Parathyroid adenoma (tissue), 2 donors: ENCODE results near the gene RAD50.

Experiments used
- H2AFZ ChIP-seq: fragments of 300-600 bp; sonication (generic); one replicate; pipeline ENCODE4 v1.7.0; 2017; ENCODE audit warnings: antibody characterized with exemption, mild to moderate bottlenecking
- H3K27ac ChIP-seq: fragments of 300-600 bp; sonication (generic); one replicate; pipeline ENCODE4 v1.7.0; 2017
- H3K27me3 ChIP-seq: fragments of 300-600 bp; sonication (generic); one replicate; pipeline ENCODE4 v1.7.0; 2017; ENCODE audit warnings: low read length; ENCODE audit not compliant: control insufficient read depth, insufficient read depth
- H3K36me3 ChIP-seq: fragments of 300-600 bp; sonication (generic); one replicate; pipeline ENCODE4 v1.7.0; 2017; ENCODE audit warnings: low read length; ENCODE audit not compliant: control insufficient read depth, insufficient read depth
- H3K4me1 ChIP-seq: fragments of 300-600 bp; sonication (generic); one replicate; pipeline ENCODE4 v1.7.0; 2017; ENCODE audit warnings: control low read depth
- H3K4me2 ChIP-seq: fragments of 300-600 bp; sonication (generic); one replicate; pipeline ENCODE4 v1.7.0; 2017; ENCODE audit warnings: low read length
- H3K4me3 ChIP-seq: fragments of 300-600 bp; sonication (generic); one replicate; pipeline ENCODE4 v1.7.0; 2017; ENCODE audit warnings: low read depth, low read length
- H3K79me2 ChIP-seq: fragments of 300-600 bp; sonication (generic); one replicate; pipeline ENCODE4 v1.7.0; 2017; ENCODE audit warnings: control low read depth
- H3K9ac ChIP-seq: fragments of 300-600 bp; sonication (generic); one replicate; pipeline ENCODE4 v1.7.0; 2017; ENCODE audit warnings: mild to moderate bottlenecking
- H3K9me3 ChIP-seq: fragments of 300-600 bp; sonication (generic); one replicate; pipeline ENCODE4 v1.7.0; 2017; ENCODE audit warnings: low read length; ENCODE audit not compliant: control insufficient read depth
- TF ChIP-seq, protein P1 (sequence below): fragments of 300-600 bp; sonication (generic); IDR thresholded peaks from one replicate; pipeline ENCODE4 v1.7.0; 2017; ENCODE audit warnings: antibody characterized with exemption, mild to moderate bottlenecking
- donor health status: primary hyperparathyroidism.

The RAD50 gene

DNA sequence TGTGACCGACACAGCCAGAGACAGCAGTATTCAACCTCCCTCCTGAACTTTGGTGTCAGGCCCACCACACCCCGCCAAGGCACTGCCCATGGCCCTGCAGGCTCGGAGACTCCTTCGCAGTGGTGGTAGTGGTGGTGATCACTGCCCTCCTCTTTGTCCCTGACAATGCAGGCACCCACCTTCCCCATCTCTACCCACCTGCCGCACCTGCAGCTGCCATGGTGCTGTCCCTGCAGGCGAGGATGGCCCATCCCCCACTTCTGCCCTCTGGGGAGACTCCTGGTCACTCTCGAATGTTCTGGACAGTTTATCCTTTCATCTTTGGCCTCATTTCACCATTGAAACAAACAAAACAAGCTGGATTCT is 112.7 kb downstream of the RAD50 start:
- no peak overlapping the region for H3K4me2 ChIP-seq
- H3K79me2 ChIP-seq: no peaks in the 10 kb centered on the region
- no peak overlapping the region for H3K27ac ChIP-seq
- H3K9me3 ChIP-seq: no peaks in the 10 kb centered on the region
- no peak overlapping the region for H3K4me3 ChIP-seq
- no peaks in the 10 kb centered on the region for H3K27me3 ChIP-seq
- H2AFZ ChIP-seq: no peak overlapping the region
- H3K9ac ChIP-seq: no peak overlapping the region
- TF ChIP-seq, protein P1, sequence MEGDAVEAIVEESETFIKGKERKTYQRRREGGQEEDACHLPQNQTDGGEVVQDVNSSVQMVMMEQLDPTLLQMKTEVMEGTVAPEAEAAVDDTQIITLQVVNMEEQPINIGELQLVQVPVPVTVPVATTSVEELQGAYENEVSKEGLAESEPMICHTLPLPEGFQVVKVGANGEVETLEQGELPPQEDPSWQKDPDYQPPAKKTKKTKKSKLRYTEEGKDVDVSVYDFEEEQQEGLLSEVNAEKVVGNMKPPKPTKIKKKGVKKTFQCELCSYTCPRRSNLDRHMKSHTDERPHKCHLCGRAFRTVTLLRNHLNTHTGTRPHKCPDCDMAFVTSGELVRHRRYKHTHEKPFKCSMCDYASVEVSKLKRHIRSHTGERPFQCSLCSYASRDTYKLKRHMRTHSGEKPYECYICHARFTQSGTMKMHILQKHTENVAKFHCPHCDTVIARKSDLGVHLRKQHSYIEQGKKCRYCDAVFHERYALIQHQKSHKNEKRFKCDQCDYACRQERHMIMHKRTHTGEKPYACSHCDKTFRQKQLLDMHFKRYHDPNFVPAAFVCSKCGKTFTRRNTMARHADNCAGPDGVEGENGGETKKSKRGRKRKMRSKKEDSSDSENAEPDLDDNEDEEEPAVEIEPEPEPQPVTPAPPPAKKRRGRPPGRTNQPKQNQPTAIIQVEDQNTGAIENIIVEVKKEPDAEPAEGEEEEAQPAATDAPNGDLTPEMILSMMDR: no peak
- H3K36me3 ChIP-seq: no peaks in the 10 kb centered on the region
- no peaks in the 10 kb centered on the region for H3K4me1 ChIP-seq

DNA sequence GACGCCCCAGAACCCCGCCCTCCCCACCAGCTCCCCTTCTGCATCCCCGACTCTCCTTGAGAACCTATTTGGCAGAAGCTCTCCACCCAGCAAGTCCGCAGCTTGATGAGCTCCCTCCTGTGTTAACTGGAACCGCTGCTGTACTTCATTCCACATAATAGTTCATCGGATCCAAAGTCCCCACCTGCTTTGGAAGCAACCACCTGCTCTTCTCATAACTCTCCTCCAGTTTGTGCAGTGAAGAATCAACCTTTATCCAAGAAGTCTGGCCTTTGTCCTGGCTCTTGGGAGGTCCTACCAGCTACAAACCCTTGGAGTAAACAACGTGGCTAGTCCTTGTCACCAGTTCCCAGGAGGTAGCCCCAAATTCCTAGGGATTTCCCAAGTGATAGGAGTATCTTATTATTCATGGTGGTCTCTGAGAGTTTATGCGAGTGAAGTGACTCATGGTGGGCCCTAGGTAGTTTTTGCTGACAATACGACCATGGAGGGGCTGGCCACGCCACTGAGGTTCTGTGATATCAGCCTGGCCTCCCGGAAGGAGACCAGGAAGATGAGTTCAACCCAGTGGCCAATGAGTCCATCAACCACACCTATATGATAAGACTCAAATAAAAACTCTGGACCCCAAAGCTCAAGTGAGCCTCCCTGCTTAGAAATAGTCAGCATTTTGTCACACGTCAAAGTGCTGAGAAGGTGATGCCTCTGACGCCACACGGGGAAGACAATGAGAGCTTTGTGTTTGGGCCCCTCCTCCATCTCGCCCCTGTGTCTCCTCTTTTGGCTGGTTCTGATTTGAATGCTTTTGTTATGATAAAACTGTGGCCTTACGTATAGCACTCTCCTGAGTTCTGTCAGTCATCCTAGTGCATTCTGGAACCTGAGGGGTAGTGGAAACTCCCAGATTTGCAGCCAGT is 113.4 kb downstream of the RAD50 start:
- H3K9ac ChIP-seq: no peak overlapping the region

DNA sequence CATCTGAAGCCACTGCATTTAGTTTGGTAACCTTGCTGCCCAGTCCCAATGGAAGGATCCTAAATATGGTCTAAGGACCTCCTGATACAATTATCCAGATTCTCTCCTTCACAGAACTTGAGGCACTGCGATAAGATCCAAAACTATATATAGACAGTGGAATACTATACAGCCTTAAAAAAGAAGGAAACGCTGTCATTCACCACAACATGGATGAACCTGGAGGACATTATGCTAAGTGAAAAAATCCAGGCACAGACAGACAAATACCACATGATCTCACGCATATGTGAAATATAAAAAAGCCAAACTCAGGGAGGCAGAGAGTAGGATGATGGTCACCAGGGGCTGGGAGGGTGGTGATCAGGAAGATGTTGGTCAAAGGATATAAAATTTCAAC is 114.2 kb downstream of the RAD50 start:
- TF ChIP-seq, protein P1: no peak
- Histone ChIP-seq H3K27ac (no peak overlapping the region), H3K4me2 (no peak overlapping the region), H2AFZ (no peak overlapping the region), H3K36me3 (no peaks in the 10 kb centered on the region), H3K27me3 (no peaks in the 10 kb centered on the region), H3K9me3 (no peaks in the 10 kb centered on the region), H3K79me2 (no peaks in the 10 kb centered on the region), H3K9ac (no peak overlapping the region), H3K4me3 (no peak overlapping the region), H3K4me1 (no peaks in the 10 kb centered on the region)

More for the DNA sequence above, 113.4 kb downstream of the RAD50 start:
- Histone ChIP-seq H3K4me3 (no peak overlapping the region), H3K79me2 (no peaks in the 10 kb centered on the region), H3K4me1 (no peaks in the 10 kb centered on the region), H2AFZ (no peak overlapping the region), H3K4me2 (no peak overlapping the region), H3K36me3 (no peaks in the 10 kb centered on the region), H3K27ac (no peak overlapping the region), H3K9me3 (no peaks in the 10 kb centered on the region), H3K27me3 (no peaks in the 10 kb centered on the region)
- TF ChIP-seq, protein P1: no peak

DNA sequence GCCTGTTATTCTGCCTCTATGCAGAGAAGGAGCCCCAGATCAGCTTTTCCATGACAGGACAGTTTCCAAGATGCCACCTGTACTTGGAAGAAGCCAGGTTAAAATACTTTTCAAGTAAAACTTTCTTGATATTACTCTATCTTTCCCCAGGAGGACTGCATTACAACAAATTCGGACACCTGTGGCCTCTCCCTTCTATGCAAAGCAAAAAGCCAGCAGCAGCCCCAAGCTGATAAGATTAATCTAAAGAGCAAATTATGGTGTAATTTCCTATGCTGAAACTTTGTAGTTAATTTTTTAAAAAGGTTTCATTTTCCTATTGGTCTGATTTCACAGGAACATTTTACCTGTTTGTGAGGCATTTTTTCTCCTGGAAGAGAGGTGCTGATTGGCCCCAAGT is 116.7 kb downstream of the RAD50 start:
- no peak overlapping the region for H3K9ac ChIP-seq
- H2AFZ ChIP-seq: no peak overlapping the region
- H3K36me3 ChIP-seq: no peaks in the 10 kb centered on the region
- no peaks in the 10 kb centered on the region for H3K9me3 ChIP-seq
- no peak overlapping the region for H3K4me2 ChIP-seq
- no peaks in the 10 kb centered on the region for H3K27me3 ChIP-seq
- no peak overlapping the region for H3K27ac ChIP-seq
- TF ChIP-seq, protein P1: no peak
- H3K79me2 ChIP-seq: no peaks in the 10 kb centered on the region
- H3K4me3 ChIP-seq: no peak overlapping the region
- no peaks in the 10 kb centered on the region for H3K4me1 ChIP-seq
